HL-60/S4 (cell line): Measurements from ENCODE around the gene HDGF.

Source experiments
- in situ Hi-C: fragments of 300-500 bp; cut with MboI; formaldehyde crosslinking; loops from 2 replicates; pipeline ENCODE4 v1.14.3; 2022; ENCODE audit warnings: low sequenced_read_pairs

HDGF gene

DNA sequence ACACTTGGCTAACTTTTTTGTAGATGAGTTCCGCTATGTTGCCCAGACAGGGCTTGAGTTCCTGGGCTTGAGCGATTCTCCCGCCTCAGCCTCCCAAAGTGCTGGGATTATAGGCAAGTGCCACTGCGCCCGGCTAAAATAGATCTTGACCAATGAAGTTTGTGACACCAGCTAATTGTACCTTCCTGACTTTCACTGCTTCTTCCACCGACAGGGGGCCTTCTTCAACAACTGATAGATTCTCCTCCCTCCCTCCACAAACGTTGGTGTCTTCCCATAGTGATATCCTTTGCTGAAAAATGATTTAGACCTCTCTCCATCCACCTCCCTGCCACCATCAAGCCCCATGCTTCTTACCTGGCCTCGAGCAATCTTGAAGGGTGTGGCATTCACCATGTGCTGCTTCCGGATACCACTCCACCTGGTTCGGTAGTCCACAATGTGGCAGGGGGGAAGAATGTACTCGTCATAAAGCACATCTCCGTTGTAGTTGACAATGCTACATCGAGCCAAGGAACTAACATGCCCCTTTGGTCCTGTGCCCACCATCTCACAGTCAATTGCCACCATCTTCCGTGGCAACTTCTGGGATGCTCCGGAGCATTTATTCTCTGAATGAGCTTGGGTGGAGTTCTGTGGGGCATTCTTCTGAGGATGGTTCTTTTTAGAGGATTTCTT is 24.8 kb downstream of the HDGF start:
- in situ Hi-C loops, result no loop called here

DNA sequence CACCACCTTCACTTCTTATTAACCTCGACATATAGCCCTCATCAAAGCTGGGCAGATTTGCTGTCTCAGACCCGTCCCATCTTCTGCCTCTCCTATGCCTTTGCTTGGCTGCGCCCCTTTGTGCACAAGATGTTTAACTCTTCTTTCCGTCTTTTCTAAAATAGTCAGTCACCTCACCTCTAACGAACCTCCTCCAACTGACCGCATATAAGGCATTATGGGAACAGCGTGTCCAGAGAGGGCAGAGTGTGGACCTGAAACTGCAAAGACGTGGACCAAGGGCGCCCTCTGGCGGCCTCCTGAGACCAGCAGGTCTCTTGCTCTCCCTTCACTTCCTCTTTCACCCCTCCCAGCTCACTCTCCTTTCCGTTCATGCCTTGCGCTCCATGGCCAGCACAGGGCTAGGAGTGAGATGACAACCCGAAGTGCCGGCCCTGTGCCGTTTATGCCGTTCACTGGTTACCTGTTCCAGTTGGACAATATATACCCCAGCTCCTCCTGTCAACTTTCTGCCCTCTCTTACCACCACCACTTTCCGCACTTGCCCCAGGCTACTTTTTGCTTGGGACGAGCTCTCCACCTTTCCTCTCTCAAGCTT is 25.7 kb downstream of the HDGF start:
- in situ Hi-C loops, result no loop called here

DNA sequence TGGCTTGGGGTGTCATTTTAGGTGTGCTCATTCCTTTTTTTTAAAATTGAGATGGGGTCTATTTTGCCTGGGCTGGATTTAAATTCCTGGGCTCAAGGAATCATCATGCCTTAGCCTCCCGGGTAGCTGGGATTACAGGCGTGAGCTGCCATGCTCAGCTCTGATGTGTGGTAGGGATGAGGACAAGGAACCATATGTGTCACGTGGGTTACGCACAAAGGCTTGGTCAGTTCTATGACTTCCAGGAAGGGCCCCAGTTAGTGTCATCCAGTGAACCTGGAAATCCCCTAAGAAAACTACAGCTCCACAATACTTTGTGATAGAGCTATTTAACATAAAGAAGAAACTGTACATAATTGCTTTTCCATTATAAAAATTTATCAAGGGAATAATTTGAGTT is 29.9 kb downstream of the HDGF start:
- in situ Hi-C loops, result no loop called here

DNA sequence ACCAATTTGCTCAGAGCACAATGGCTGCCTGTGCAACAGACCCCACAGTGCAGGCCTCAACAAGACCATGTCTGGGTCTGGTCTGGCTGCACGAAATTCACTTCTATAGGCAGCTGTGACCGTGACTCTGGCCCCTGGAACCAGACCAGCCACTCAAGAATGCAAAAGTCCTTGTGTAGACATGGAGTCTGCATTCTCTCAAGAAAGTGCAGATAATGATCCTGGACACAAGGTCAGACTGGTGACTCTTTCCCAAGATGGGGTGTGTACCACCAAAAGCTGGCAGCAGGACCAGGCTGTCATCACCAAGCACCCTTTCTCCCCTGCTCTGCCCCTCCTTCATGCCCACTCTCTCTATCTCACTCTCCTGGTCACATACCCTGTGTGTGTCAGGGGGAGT is 30.3 kb downstream of the HDGF start:
- in situ Hi-C loops, result no loop called here

DNA sequence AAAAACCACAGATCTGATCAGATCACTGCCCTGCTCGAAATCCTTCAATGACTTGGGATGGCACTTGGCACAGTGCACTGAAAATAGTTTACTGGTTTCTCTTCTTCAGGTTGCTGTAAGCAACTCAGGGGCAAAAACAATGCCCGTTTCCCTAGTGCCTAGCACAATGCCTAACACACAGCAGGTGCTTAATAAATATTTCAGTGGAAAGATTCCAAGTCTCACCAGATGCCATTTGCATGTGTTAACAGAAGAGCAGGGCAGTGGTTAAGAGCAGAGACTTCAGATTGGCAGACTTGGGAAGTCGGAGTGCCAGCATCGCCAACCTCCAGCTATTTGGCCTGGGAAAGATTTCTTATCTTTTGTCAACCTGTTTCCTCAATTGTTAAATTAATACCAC is 34.1 kb downstream of the HDGF start:
- in situ Hi-C loops, result no loop called here

DNA sequence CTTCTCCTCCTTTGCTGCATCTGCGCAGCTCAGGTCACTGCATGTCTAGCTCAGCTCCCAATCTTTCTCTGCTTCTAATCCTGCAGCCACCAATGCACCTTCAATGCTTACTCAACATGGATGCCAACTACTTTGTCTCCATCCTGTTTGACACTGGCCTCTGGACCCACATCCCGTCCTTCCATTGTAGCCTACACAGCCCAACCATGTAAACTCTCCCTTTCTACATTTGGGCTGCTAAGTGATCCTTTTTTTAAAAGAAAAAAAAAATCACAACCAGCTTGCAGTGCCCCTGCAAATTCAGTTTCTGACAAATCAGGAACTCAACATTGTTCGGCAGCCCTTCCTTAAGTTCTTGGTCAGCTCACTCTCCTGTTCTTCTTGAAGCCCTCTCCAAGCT is 36.6 kb downstream of the HDGF start:
- in situ Hi-C loops, result no loop called here

DNA sequence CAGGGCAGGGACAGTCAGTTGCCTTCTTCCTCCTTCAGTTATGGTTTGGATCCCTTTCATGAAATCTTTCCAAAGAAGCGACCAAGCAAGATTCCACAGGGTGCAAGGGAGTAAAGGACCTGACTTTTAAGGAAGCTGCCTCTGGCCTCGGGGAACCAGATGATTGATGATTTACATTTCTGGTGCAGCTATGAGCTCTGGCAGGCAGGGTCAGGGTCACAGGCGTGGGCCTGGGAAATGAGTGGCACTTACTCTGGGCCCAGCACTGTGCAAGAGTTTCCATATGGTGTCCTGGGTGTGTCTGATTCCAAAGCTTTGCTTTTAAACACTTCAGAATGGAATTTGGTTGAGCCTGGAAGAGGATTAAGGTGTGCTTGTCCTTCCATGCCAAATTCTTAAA is 38.8 kb downstream of the HDGF start:
- in situ Hi-C loops, result no loop called here

DNA sequence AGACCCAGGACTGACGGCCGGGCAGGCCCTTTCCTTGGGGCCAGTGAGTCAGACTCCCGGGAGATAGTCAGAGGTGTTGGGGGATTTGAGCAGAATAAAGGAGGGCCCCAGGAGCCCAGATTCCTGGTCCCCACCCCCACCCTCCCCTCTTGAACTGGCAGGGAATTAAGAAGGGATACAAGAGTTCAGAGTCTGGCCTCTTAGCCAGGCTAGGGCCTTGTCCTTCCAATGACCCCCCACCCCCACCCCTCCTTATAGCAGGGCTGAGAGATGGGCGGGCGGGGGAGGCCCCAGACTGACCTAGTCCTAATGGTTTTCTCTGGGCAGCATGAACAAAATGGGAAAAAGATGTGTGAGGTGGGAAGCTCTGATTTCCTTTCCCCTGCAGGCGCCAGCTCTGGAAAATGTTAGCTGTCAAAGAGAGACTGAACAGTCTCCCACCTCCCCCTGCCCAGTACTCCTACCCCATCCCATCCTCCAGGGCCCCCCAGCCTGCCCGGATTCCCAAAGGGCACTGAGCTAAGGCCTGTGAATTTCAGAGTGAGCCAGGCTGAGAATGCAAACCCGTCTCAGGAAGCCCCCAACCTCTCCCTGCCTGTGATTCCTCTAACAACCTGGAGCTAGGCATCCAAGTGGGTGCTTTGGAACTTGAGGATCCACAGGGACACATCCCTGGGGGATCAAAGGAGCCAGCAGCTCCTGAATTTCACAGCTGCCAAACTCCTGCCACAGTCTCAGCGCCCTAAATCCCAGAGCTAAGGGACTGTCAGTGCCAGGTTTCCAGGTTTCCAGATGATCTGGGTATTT is 40.3 kb downstream of the HDGF start:
- in situ Hi-C loops, result no loop called here

DNA sequence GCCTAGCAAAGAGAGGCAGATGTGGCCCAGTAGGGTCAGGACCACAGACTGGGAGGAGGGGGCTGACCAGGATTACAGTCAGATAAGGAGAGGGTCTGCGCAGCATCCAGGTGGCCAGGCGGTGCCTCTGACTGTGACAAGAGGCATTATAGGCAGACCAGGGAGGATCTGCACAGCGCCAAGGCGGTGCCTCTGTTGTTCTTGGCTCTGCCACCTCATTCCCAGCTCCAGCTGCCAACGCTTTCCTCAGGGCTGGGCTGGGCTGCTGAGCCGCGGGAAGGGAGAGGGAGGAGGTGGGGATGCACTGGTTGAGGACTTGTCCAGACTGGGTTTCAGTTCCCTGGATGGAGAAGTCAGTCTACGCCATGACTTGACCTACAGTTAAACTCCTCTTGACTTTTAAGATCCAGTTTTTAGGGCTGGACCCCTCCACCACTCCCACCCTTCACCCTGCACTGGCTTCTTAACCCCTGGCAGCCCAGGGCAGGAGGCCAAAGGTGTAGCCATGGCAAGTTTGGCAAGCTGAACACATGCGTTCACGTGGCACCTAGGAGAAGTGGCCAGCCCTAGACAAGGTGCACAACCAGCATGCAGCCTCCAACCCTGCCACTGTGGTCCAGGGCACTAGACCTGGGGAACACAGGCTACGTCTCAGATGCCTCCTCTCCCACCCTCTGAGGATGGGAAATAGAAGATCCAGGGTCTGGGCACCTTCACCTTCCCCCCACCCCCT is 41.6 kb downstream of the HDGF start:
- in situ Hi-C loops, result no loop called here

DNA sequence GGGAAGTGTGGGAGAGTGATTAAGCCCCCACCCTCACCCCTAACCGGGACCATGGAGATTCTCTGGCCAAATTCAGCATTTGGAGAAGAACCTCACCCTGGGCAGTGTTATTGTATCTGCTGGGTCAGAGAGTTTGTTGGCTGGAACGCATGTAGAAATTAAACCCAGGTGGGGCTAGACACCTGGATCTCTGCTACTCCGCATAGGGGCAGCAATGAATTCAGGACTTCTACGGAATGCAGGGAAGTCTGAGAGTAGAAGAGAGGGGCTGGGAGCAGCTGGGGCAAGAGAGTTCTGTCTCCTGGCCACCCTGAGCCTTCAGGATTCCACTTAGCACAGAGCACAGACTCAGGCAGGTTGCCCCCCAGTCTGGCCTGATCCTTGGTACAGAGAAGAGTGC is 42.4 kb downstream of the HDGF start:
- in situ Hi-C loops, result no loop called here

DNA sequence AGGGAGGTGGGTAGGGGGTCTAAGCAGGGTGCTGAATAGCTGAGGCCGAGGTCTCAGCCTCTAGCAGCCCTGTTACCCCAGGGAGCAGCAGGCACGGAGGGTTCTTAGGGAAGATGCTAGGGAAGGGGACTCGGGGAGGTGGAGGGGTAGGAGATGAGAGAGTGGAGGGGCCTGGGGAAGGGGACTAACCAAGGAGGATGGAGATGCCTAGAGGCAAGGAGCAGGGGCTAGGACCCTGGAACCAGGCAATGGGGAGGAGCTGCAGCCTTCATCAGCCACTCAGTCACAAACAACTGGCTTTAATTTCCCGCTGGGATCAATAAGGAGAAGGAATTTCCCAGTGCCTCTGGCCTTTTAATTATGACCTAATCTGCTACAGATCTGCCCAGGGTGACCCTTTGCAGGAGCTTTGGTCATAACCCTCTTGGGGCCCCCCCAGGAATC is 43.2 kb downstream of the HDGF start:
- in situ Hi-C loops, result no loop called here

DNA sequence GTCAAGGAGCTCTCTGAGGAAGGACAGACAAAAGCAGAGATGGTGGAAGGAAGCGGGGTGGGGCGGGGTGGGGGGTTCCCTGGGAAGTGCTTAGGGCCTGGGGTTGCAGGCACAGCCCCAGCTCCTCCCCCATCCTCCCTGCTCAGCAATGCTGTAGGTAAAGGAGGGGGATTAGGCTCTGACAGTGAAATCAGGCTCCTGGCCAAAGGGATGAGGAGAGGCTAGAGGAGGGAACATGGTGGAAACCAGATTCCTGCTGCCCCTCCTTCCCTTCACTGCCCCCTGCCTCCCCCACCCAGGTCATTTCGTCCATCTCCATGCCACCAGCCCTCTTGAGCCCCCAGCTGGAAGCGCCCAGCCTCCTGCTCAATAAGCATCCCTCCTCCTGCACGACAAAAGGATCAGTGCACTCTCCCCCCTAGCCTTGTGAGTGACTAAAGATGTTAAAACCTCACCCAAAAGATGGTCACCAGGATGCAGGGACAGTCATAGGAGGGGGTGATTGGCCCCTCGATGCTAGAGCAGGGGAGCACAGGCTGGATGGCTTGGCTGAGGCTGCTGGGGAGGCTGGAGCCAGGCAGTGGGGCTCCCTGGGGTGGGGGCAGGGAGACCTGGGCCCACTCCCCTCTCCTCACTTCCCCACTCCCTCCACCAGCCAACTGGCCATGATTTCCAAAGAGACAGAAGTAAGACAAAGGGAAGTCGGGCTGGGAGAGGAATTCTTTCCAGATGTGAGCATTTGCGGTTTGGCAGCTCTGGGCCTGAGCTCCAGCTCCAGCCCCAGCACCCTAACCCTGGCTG is 43.9 kb downstream of the HDGF start:
- in situ Hi-C loops, result no loop called here

DNA sequence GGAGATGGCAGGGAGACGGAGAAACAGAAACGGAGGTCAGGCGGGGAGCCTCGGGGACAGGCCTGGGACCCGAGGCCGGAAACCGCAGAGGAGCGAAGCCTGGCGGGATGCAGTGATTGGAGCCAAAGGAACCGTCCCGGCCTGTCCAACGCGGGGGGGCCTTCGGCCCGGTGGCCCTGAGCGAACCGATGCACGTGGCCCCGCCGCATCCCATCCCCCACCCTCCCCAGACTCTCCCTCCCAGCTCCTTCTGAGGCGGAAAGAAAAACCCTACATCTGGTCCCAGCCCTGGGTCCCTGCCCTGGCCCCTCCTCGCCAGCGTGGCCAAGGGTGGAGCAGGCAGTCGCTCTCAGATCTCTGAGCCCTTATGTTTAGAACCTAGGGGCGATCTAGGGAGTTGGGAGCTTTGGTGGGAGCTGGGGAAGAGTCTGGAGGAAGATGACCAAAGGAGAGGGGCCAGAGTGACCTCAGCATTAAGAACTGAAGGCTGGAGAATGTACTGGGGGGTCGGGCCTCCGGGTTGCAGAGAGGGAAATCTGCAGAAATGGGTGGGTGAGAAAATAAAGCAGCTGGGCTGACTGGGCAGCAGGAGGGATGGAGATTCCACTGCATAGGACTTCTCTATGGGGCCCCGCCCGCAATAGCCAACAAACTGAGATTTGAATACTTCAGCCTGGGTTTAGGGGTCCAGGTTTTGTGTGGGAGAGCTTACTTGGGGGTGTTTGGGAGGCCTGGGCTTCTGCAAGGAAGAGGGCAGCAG is 44.6 kb downstream of the HDGF start:
- in situ Hi-C loops, result no loop called here

DNA sequence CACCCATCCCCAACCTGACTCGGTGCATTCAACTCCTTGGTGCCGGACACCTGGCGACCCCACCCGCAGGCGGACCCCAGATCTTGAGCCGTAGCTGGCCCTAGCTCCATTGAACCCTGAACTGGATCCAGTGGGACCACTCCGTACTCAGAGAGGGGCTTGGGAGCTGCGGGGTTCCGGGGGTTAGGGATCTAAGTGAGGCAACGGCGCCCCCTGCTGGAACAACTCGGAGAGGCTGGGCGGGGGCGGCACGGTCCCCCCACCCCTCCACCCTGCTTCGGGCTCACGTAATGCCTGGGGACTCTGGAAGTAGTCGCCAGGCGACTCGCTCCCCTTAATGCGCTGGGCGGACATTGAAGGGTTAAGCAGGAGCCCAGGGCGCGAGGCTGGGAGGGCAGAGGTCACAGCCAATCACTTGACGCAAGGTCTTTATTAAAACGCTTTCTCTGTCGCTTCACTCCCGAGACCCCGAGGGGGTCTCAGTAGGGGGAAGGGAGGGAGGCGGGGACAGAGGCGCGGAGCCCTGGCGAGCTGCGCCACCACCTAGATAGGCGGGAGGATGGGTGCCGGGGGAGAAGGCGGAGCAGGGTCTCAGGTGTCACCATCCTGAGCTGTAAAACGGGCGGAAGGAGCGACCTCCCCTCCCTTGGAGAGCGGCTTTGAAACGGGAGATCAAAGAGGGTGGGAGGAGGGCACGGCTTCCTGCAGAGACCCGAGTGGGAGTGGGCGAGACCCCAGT is 45.4 kb downstream of the HDGF start:
- in situ Hi-C loops, result no loop called here

DNA sequence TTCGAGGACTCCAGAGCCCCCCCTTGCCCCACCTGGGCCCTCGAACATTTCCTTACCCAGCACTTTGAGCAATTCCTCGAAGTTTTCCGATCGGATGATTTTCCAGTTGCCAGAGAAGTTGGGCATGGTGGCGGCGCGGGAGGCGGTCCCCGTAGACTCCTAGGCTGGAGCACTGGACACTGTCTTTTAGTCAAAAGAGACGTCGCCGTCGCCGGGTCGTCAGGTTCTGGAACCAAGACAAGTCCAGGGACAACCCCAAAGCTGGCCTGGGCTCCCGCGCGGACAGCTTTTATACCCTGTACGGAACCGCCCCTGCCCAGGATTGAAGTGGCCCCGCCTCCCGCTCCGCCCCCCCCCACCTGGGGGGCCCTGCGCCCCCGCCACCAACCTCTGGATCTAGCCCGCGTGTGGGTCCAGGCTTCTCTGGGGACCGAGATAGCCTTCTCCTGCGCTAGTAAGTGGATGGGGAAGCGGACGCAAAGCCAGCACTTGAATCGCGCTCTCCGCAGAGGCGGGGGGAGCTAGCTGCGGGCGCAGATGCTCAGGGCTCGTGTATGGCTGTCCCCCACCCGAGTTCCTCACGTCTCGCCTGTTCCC is 46.1 kb downstream of the HDGF start, which contains the start of gene CRABP2:
TSS of gene CRABP2 (minus strand) at position 263 of the 597 bp plus-strand sequence. CDS start at position 126, 137 bp downstream.
- in situ Hi-C loops, result no loop called here

DNA sequence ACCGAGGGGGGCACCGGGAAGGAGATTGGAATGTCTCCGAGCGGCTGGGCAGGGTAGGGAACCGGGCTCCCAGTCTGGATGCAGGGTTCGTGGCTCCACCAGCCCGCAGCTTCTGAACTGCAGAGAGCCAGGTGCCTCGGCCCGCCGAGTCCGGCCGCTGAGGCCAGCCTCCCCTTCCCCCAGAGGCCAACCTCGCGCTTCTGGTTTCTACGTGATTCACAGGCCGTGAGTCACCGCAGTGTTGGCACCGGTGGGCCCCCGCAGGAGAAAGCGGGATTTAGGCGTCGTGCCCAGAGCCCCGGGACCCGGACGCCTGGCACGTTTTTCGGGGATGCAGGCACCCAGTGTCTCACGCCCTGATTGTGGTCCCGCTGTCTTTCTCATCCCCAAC is 46.5 kb downstream of the HDGF start:
- in situ Hi-C loops, result no loop called here

DNA sequence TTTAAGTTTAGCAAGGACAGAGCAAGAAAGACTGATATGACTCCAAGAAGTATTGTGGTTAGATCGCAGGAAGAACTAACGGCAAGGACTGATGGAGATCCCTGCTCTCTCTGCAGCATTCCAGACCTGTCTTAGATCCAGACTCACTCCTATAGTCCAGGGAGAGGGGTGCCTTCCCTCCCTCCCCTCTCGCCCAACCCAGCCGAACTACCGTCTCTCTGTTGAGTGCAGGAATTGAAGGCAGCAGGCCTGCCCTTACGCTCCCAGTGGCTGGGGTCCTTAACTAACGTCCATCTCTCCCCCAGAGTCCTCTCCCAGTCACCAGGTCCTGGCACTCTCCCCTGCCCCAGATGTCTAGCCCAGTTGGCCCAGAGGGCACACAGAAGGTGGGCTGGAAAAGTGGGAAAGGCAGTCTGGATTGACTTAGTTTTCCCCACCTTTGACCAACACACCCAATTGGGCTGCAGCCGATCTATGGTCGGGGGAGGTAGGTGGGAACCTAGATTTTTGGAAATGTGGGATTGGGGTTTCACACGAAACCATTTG is 47.2 kb downstream of the HDGF start:
- in situ Hi-C loops, result no loop called here

DNA sequence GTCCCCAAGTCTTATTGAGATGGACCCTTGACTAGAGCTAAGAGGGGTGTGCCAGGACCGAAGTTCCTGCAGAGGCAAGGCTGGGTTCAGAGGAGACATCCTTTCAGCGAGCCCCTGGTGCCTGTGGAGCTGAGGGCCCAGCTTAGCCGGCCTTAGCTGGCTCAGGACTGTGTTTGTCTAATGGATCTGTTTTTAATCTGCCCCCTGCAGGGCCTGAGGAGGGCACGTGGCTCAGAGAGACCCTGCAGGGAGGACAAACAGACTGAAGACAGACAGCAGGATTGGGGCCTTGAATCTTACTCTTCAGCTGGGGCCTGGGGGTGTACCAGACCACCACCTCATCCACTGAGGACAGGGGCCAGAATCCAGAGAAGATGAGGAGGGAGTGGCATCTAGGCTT is 47.7 kb downstream of the HDGF start:
- in situ Hi-C loops, result no loop called here
